Esophagus squamous epithelium (tissue), 4 donors: ENCODE measurements around the gene HAS3.

Source experiments
- CTCF ChIP-seq, 6 experiments: fragments of 450-650 bp in 4 of 6; fragments of 200-600 bp in 2 of 6; sonication (generic) in 2 of 6; IDR thresholded peaks; one replicate each; pipeline ENCODE4 v1.5.1; 2016 to 2019; ENCODE audit warnings: antibody characterized with exemption in 6 of 6, mild to moderate bottlenecking in 4 of 6, moderate library complexity in 4 of 6
- POLR2A ChIP-seq, 4 donors: fragments of 450-650 bp; IDR thresholded peaks; one replicate each; pipeline ENCODE4 v1.6.1; 2017; ENCODE audit warnings: antibody characterized with exemption in 4 of 4, mild to moderate bottlenecking in 4 of 4, moderate library complexity in 3 of 4

GRCh38 chr16:69085032-69085695 is 20.3 kb upstream of the HAS3 start:
- no peak for TF ChIP-seq POLR2A (IDR thresholded peaks at IDR 0.05)
- no peak for TF ChIP-seq CTCF (IDR thresholded peaks at IDR 0.05)
